ENCODE data around the gene POMGNT2. TPM values are rescaled to one million over a fixed set of nuclear protein-coding genes. Genes with fewer than 3 reads are reported as not detected.

POMGNT2 gene
- total and polyA plus RNA-seq, 4 donors, result 5.8 to 6.6 (median 6.5) TPM

DNA sequence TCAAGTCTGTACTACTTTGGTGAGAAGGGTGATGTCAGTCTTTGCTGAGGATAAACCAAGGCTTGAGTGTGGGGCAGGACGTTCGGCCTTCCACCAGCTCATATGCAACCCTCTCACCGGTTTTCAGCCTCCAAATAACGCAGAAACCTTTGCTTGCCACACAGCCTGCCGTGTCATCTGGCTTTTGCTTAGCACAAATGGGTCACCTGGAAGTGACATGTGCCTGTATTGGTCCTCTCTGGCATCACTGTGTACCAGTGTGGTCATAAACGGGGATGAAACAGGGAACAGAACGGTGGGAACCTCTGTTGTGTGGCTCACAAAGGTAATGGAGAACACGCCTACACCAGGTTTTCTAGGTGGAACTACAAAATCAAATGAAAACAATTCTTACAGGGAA lies 7.1 kb downstream of the POMGNT2 start:
- no peaks in the 10 kb centered on the region for H3K9me3 ChIP-seq (ENCODE audit: control insufficient read depth in 4 of 4, low read length in 3 of 4)
- H3K27me3 ChIP-seq (ENCODE audit: control insufficient read depth in 4 of 4, insufficient read depth in 4 of 4, low read length in 3 of 4), result no peaks in the 10 kb centered on the region
- peaks cover 0 to 4% (median 0%) of the 10 kb centered on the region in 4 donors for H3K4me1 ChIP-seq (ENCODE audit: control insufficient read depth in 4 of 4, insufficient read depth in 4 of 4, low read length in 3 of 4)
- TF ChIP-seq FOXA1 (IDR thresholded peaks at IDR 0.05) (no peak), GABPA (IDR thresholded peaks at IDR 0.05 in 1 of 2, conservative IDR thresholded peaks at IDR 0.05 in 1 of 2) (no peak), RAD21 (IDR thresholded peaks at IDR 0.05) (no peak), CTCF (IDR thresholded peaks at IDR 0.05; ENCODE audit: low read depth, low read length, missing input control) (no peak), SP1 (IDR thresholded peaks at IDR 0.05) (no peak), ZBTB33 (IDR thresholded peaks at IDR 0.05) (no peak), NR2F2 (IDR thresholded peaks at IDR 0.05) (no peak), JUND (IDR thresholded peaks at IDR 0.05) (no peak), MAX (IDR thresholded peaks at IDR 0.05) (no peak), TAF1 (conservative IDR thresholded peaks at IDR 0.05) (no peak), HNF4A (conservative IDR thresholded peaks at IDR 0.05) (no peak), HNF4G (IDR thresholded peaks at IDR 0.05) (no peak), YY1 (IDR thresholded peaks at IDR 0.05) (no peak), RXRA (IDR thresholded peaks at IDR 0.05) (no peak), REST (IDR thresholded peaks at IDR 0.05) (no peak), FOXA2 (IDR thresholded peaks at IDR 0.05) (no peak), EGR1 (IDR thresholded peaks at IDR 0.05; ENCODE audit: low read depth in 2 of 2) (no peak)
- TF ChIP-seq, protein P1, sequence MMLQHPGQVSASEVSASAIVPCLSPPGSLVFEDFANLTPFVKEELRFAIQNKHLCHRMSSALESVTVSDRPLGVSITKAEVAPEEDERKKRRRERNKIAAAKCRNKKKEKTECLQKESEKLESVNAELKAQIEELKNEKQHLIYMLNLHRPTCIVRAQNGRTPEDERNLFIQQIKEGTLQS (IDR thresholded peaks at IDR 0.05), result no peak
- no peak overlapping the region for H3K27ac ChIP-seq (ENCODE audit: low read depth in 1 of 2, low read length in 2 of 2)
- DNase-seq (ENCODE audit: low spot score), result no peak
- no peak overlapping the region for H3K4me3 ChIP-seq (ENCODE audit: low read depth in 1 of 3, low read length in 3 of 3)
- WGBS, result 95% methylated on average over 8 of the region's 8 CpGs
- H3K36me3 ChIP-seq (ENCODE audit: control insufficient read depth in 4 of 4, insufficient read depth in 3 of 4, low read depth in 1 of 4, low read length in 3 of 4), result no peaks in the 10 kb centered on the region
- no peak overlapping the region for H3K9ac ChIP-seq (ENCODE audit: low read depth in 1 of 2, low read length in 2 of 2)

All from liver (tissue), 9 donors.